Pancreas (tissue), 10 donors: Measurements from ENCODE around the gene TRERF1. TPM values are rescaled to one million over a fixed set of nuclear protein-coding genes. Genes with fewer than 3 reads are reported as not detected.

Source experiments
- ATAC-seq, 4 donors: fragments of 200-7000 bp; cut with Tn5 transposase; one replicate each; pipeline versions ENCODE4 v1.8.0 to v1.9.1; 2020; ENCODE audit warnings: mild to moderate bottlenecking in 4 of 4, moderate library complexity in 4 of 4
- DNase-seq, 6 donors: peaks; one replicate each; pipeline ENCODE4 v3.0.0-alpha.2; 2020
- FAIRE-seq: peaks from 2 replicates; lab custom pipeline; 2012; peaks lifted over from hg19 to GRCh38; lab: Jason Lieb, UNC
- H3K27ac ChIP-seq, 4 donors: fragments of 200-600 bp; sonication (generic); 1 replicate in 3 of 4; 2 replicates in 1 of 4; pipeline versions ENCODE4 v1.5.0 to v1.8.0; 2020
- H3K27me3 ChIP-seq, 4 donors: fragments of 200-600 bp; one replicate each; pipeline ENCODE4 v1.8.0; 2021
- H3K36me3 ChIP-seq, 3 donors: fragments of 200-600 bp; sonication (generic) in 1 of 3; one replicate each; pipeline versions ENCODE4 v1.5.0 to v1.8.0; 2020 to 2021
- H3K4me1 ChIP-seq, 3 donors: fragments of 200-600 bp; one replicate each; pipeline ENCODE4 v1.8.0; 2021
- H3K4me3 ChIP-seq, 4 donors: fragments of 200-600 bp; sonication (generic) in 2 of 4; one replicate each; pipeline versions ENCODE4 v1.5.0 to v1.8.0; 2020 to 2021
- H3K9me3 ChIP-seq, 4 donors: fragments of 200-600 bp; one replicate each; pipeline ENCODE4 v1.8.0; 2021
- CTCF ChIP-seq, 4 donors: fragments of 200-600 bp; sonication (generic) in 3 of 4; IDR thresholded peaks; one replicate each; pipeline versions ENCODE4 v1.5.0 to v1.8.0; 2021; ENCODE audit warnings: antibody characterized with exemption in 4 of 4
- WGBS, 2 donors: extraction: QIAGEN DNeasy Blood & Tissue Kit; methylation state at CpG; one replicate each; pipeline ENCODE4 v1.1.7; 2013; 5-methylcytosine and 5-hydroxymethylcytosine counted together
- intact Hi-C, 3 donors: fragments of 100-400 bp; cut with DNase I; formaldehyde crosslinking; loops; one replicate each; pipeline versions ENCODE4 v1.11.1 to v1.14.2; 2022
- polyA plus RNA-seq, 2 donors: library from polyadenylated mRNA; stranded (reverse); fragments of 200-250 nt; gene quantifications; one replicate each; pipeline ENCODE4 v1.2.3, GENCODE V29; 2013
- total RNA-seq, 6 donors: library from RNA; stranded (reverse); fragmentation: NEBNext Ultra II Directional in 4 of 6; extraction: Animal tissue kit (Norgen Biotek cat#: 25700) in 4 of 6; gene quantifications; one replicate each; pipeline versions ENCODE4 v1.2.1 to v1.2.4, GENCODE V29; 2021 to 2023
- donor health status: healthy with polysubstance abuse.
- donor health status: DM: no; HTN: no; CAD: no; lungs with moderate emphysema.
- donor health status: DM: no; HTN: no; CAD: no.
- donor health status: control.
- donor health status: control.
- donor health status: Bipolar disorder and iron deficiency.
- donor health status: DM: yes; HTN: yes; CAD: no.
- donor health status: DM: no; HTN: no; CAD: no.
- donor health status: DM: no; HTN: no; CAD: no.
- donor health status: DM: yes; HTN: yes; CAD: no.

TRERF1 gene
- total RNA-seq (1 to 10 TPM in 5 of 6 donors, under 1 TPM in 1; 0.94 to 2.5 (median 1.5) TPM), polyA plus RNA-seq (1 to 10 TPM; 1.3 to 2.3 TPM)

- peak; percentile 34 to 70 (median 60) for DNase-seq
- FAIRE-seq, result no peak
- ATAC-seq, result peak; percentile 3 to 57 (median 36)
- WGBS, 2 donors, result 1 to 2% methylated on average over 34 to 36 of the region's 36 CpGs
- intact Hi-C loops, result no loop called here
- TF ChIP-seq CTCF (IDR thresholded peaks at IDR 0.05), result no peak
- Histone ChIP-seq H3K9me3 (no peaks in the 10 kb centered on the region), H3K4me1 (peaks cover 0 to 6% (median 4%) of the 10 kb centered on the region in 3 donors), H3K36me3 (no peaks in the 10 kb centered on the region), H3K4me3 (peak within 1 kb of the TSS; percentile 64 to 87 (median 73)), H3K27ac (peak within 1 kb of the TSS; percentile 51 to 86 (median 77)), H3K27me3 (no peaks in the 10 kb centered on the region)
Observed at GRCh38 chr6:42451333-42452170, at the start of gene TRERF1. TRERF1 (minus strand) TSS chr6:42451926; CDS start chr6:42269590, 182,336 bp downstream.

- DNase-seq (peak in 1 of 6 donors; percentile 57), FAIRE-seq (no peak)
- WGBS, 2 donors, result 71 to 77% methylated on average over 7 of the region's 7 CpGs
Observed at GRCh38 chr6:42498473-42499128, 46.9 kb upstream of the TRERF1 start.

GRCh38 chr6:42493914-42494539, 42.3 kb upstream of the TRERF1 start:
- H3K36me3 ChIP-seq, result no peaks in the 10 kb centered on the region
- intact Hi-C loops, result no loop called here
- no peak overlapping the region for H3K27ac ChIP-seq
- no peaks in the 10 kb centered on the region for H3K4me1 ChIP-seq
- no peak for TF ChIP-seq CTCF (IDR thresholded peaks at IDR 0.05)
- no peaks in the 10 kb centered on the region for H3K27me3 ChIP-seq
- H3K4me3 ChIP-seq, result no peak overlapping the region
- WGBS, 2 donors, result 81 to 88% methylated on average over 14 of the region's 14 CpGs
- ATAC-seq, result no peak
- DNase-seq, result no peak
- H3K9me3 ChIP-seq, result no peaks in the 10 kb centered on the region
- no peak for FAIRE-seq

More at GRCh38 chr6:42498473-42499128, 46.9 kb upstream of the TRERF1 start:
- TF ChIP-seq CTCF (IDR thresholded peaks at IDR 0.05), result no peak
- intact Hi-C loops, result no loop called here
- Histone ChIP-seq H3K9me3 (no peaks in the 10 kb centered on the region), H3K27ac (no peak overlapping the region), H3K36me3 (no peaks in the 10 kb centered on the region), H3K4me1 (no peaks in the 10 kb centered on the region), H3K4me3 (no peak overlapping the region), H3K27me3 (no peaks in the 10 kb centered on the region)
- ATAC-seq, result no peak

GRCh38 chr6:42488129-42488528, 36.4 kb upstream of the TRERF1 start:
- no peak overlapping the region for H3K4me3 ChIP-seq
- DNase-seq, result no peak
- no peak overlapping the region for H3K27ac ChIP-seq
- no peaks in the 10 kb centered on the region for H3K9me3 ChIP-seq
- 59 to 60% methylated on average over 2 of the region's 2 CpGs for WGBS, 2 donors
- H3K27me3 ChIP-seq, result no peaks in the 10 kb centered on the region
- no peaks in the 10 kb centered on the region for H3K36me3 ChIP-seq
- FAIRE-seq, result no peak
- TF ChIP-seq CTCF (IDR thresholded peaks at IDR 0.05), result no peak
- H3K4me1 ChIP-seq, result no peaks in the 10 kb centered on the region
- ATAC-seq, result no peak
- intact Hi-C loops, result no loop called here
